Measurements from ENCODE around the gene SCO2.
A peak's percentile ranks its signal among the peaks of the same experiment; 100 is the strongest.

The SCO2 gene

GRCh38 chr22:50525104-50525857, at the start of gene SCO2 (continued):
- TF ChIP-seq ZNF423 (tag by site-specific recombination; IDR thresholded peaks at IDR 0.05) (peak; percentile 93), PATZ1 (tag by site-specific recombination; IDR thresholded peaks at IDR 0.05) (peak; percentile 82), ZNF747 (tag by site-specific recombination; IDR thresholded peaks at IDR 0.05) (no peak), ZNF544 (tag by site-specific recombination; IDR thresholded peaks at IDR 0.05) (no peak), KLF1 (tag by site-specific recombination; IDR thresholded peaks at IDR 0.05) (peak; percentile 65), AEBP2 (tag by site-specific recombination; IDR thresholded peaks at IDR 0.05; ENCODE audit: borderline replicate concordance) (no peak), ZNF530 (tag by site-specific recombination; IDR thresholded peaks at IDR 0.05; ENCODE audit: low read depth) (no peak), ZNF292 (tag by site-specific recombination; IDR thresholded peaks at IDR 0.05; ENCODE audit: borderline replicate concordance, low read depth) (no peak), YY2 (tag by site-specific recombination; IDR thresholded peaks at IDR 0.05) (no peak), ZNF548 (tag by site-specific recombination; IDR thresholded peaks at IDR 0.05) (no peak), ZNF404 (tag by site-specific recombination; IDR thresholded peaks at IDR 0.05) (no peak), ZNF354C (tag by site-specific recombination; IDR thresholded peaks at IDR 0.05; ENCODE audit: borderline replicate concordance, low read depth) (no peak), ZSCAN4 (tag by site-specific recombination; IDR thresholded peaks at IDR 0.05) (no peak), ZNF223 (tag by site-specific recombination; IDR thresholded peaks at IDR 0.05) (no peak), ZNF48 (tag by site-specific recombination; IDR thresholded peaks at IDR 0.05) (no peak), PRDM10 (tag by site-specific recombination; IDR thresholded peaks at IDR 0.05) (peak; percentile 18; the same call in 1 of the 2 replicates), KLF17 (tag by site-specific recombination; IDR thresholded peaks at IDR 0.05) (peak; percentile 61; the same call in 1 of the 2 replicates), HOXA7 (CRISPR knock-in tag; IDR thresholded peaks at IDR 0.05; ENCODE audit: borderline replicate concordance) (no peak), ZXDB (tag by site-specific recombination; IDR thresholded peaks at IDR 0.05) (peak; percentile 92), MYNN (tag by site-specific recombination; IDR thresholded peaks at IDR 0.05; ENCODE audit: borderline replicate concordance) (no peak), ZNF76 (tag by site-specific recombination; IDR thresholded peaks at IDR 0.05; ENCODE audit: borderline replicate concordance, low read depth) (peak; percentile 88), INSM2 (tag by site-specific recombination; IDR thresholded peaks at IDR 0.05) (0 out of 2 replicates have a peak, but pooled peaks have one; percentile 12), ZNF211 (tag by site-specific recombination; IDR thresholded peaks at IDR 0.05; ENCODE audit: low read depth) (no peak), ZNF18 (tag by site-specific recombination; IDR thresholded peaks at IDR 0.05) (no peak), OSR2 (tag by site-specific recombination; IDR thresholded peaks at IDR 0.05) (peak; percentile 16; the same call in 1 of the 2 replicates), ZNF558 (tag by site-specific recombination; IDR thresholded peaks at IDR 0.05) (no peak), ZNF785 (tag by site-specific recombination; IDR thresholded peaks at IDR 0.05) (no peak)
